GM18519 (cell line): Measurements from ENCODE around the gene ATOH8.
"Not testable (repeated sequence)": the region's sequence is repeated elsewhere in the genome, so short reads cannot be mapped to it uniquely, and the experiment has no call there.

Experiments used
- ATAC-seq: cut with Tn5 transposase; IDR thresholded peaks from one replicate; pipeline ENCODE4 v1.9.1; 2021; ENCODE audit warnings: mild to moderate bottlenecking, moderate library complexity; ENCODE audit not compliant: unreplicated experiment, low FRiP score

Gene ATOH8

DNA sequence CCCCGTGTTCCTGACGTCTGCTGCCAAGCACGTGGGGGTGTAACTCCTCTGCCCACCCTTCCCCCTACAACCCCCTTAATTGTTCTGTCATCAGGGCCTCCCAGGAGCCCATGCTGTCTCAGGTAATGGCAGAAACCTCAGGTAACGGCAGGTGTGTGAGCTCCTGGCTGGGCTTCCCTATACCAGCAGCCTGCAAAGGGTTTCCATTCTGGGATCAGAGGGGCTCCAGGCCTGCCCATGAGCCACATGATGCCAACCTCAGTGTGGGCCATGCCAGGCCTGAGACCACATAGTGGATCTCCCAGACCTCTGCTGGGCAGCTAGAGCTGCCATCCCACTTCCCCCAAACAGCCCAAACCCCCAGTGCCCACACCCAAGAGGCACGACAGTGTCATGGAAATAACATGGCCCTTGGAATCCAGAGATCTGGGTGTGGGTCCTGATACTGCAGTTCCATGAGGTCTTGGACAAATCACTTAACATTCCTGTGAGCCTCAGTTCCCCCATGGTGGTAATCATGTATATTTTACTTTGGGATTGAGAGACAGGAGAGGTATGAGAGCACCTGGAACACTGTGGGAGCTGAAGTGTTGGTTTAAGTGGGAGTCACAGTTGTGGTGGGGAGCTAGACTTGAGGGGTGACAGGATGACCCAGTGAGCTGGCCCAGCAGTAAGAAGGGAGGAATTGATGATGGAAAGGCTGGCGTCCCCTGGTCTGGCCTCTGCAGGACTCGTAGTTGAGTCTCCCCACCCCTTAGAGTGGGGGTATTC lies 59.6 kb downstream of the ATOH8 start:
- ATAC-seq, result no peak

GRCh38 chr2:85813982-85814801 lies 60.4 kb downstream of the ATOH8 start:
- ATAC-seq, result no peak

DNA sequence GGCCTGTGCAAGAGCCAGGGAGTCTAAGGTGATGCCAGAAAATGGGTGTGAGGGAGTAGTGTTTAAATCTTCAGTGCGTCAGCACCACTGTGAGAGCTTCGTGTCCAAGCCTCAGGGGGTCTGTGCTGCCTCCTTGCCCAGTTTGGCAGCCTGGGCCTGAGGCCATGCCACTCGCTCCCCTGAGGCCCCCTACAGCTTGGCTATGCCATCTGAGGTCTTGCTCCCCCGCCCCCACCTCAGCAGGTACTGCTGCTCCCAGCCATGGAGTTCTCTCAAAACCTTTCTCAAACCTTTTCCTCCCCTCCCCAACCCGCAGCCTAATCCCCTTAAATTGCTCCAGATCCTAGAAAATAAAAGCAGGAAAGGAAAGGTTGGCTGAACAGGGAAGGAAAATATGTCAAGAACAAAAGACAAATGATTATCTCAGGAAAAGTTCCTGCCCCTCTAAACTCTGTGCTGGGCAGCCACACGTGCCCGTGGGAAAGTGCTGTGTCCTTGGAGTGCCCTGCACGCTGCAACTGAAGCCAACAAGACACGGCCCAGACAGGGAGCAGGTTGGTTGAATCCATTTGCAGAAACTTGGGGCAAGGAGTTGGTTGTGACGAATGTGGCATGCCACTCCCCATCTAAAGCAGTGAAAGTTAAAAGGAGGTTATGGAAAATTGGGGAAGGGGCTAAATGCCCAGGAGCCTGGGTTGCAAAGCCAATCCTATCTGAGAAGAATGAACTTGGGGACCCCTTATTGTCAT lies 61.2 kb downstream of the ATOH8 start:
- ATAC-seq, result no peak

DNA sequence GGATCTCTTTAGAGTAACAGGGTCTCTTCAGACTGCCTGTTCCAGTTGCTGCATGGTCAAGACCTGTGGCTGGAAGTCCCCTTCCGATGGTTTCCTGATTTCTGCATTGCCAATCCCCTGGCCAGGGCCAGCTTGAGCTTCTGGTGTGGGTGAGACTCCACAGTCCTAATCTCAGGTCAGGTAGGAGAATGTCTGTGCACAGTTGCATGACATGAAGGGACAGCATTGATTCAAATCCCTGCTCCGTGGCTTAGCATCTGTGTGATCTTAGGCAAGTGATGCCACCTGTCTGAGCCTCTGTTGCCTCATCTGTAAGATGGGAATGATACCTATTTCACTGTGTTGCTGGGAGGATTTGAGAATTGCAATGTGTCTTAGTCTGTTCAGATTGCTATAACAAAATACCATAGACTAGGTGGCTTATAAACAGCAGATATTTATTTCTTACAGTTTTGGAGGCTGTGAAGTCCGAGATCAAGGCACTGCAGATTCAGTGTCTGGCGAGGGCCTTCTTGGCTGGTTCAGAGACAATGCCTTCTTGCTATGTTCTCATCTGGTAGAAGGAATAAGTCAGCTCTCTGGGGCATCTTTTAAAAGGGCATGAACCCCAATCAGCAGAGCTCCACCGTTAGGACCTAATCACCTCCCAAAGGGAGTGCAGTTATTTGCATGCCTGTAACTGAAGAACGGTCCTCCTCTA lies 66.2 kb downstream of the ATOH8 start:
- no peak for ATAC-seq

DNA sequence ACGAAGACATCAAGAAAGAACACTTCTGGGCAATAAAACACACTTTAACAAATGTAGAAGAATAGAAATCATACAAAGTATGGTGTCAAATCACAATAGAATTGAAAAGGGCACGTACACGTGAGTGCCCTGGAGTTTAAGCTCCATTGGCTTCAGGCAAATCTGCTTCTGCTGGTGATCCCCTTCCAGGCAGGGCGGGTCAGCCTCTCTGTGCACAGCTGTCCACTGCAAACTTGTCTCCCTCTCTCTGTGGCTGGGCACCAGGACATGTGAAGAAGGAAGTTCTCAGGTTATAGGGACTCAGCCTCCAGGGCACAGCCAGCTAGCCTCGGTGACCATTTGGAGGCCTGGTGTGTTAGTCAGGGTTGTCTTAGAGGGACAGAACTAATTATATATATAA lies 69.0 kb downstream of the ATOH8 start:
- ATAC-seq, result no peak

GRCh38 chr2:85823951-85824350 lies 70.2 kb downstream of the ATOH8 start:
- ATAC-seq, result no peak

DNA sequence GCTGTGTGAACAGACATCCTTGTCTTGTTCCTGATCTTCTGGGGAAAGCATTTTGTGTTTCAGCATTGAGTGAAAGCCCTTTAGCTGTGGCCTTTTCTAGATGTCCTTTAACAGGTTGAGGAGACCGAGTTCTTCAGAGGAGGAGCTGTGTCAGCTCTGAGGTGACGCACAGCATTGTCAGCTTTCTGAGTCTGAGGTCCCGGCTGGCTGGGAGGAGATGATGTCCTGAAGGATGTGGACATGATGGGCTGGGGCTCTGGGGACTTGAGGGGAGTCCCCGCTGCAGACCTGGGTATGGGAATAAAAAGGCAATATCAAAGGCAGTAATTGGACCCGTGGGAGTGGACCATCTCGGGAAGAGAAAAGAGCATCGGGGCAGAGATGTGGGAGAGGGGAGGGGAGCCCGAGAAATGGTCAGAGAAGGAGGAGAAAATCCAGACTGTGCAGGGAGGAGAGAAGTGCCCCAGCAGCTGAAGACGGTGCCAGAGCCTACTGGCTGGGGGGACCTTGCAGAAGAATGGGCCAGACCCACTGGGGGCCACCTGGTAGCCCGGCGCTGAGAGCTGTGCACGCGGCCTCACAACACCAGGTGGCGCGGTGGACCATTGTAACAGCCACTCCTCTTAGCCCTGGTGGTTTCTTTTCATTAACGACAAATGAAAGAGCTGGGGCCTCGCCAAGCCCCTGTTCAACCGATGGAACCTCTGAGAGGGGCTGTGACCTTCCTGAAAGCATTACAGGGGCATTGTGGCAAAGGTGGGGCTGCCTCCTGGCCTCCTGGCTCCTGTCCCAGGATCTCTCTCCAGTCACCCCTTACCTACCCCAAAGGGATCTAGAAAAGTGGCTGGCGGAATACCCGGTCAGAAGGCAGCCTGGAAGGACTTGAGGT lies 73.4 kb downstream of the ATOH8 start:
- no peak for ATAC-seq

- no peak for ATAC-seq
Measured at GRCh38 chr2:85827879-85828569, 74.2 kb downstream of the ATOH8 start.

DNA sequence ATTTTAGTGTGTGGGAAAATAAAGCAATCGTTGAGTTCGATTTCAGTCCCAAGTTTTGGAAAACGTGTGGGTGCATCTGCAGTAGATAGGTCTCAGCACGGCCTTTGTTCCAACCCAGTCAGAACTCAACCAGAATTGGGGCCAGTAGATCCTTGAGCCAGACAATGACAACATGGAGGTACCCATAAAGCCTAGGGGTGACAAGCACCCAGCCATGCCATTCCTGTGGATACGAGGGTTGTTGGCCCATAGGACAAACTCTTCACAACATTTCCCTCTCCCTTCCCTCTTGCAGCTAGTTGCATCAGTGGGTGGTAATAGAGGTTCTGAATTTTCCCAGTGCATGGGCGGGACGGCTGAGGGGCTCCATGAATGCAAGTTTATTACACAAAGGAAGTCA lies 74.9 kb downstream of the ATOH8 start:
- ATAC-seq, result no peak

- ATAC-seq, result not testable (repeated sequence)
Measured at GRCh38 chr2:85829394-85829793, 75.6 kb downstream of the ATOH8 start.

DNA sequence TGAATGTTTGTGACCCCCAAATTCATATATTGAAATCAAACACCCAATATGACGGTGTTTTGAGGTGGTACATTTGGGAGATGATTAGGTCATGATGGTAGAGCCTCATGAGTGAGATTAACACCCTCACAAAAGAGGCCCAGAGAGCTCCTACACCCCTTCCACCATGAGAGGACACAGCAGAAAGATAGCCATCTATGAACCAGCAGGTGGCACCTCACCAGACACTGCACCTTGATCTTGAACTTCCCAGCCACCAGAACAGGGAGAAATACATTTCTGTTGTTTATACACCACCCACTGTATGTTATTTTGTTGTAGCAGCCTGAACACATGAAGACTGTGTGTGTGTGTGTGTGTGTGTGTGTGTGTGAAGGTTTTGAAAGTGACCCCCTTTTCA lies 76.9 kb downstream of the ATOH8 start:
- ATAC-seq, result no peak

DNA sequence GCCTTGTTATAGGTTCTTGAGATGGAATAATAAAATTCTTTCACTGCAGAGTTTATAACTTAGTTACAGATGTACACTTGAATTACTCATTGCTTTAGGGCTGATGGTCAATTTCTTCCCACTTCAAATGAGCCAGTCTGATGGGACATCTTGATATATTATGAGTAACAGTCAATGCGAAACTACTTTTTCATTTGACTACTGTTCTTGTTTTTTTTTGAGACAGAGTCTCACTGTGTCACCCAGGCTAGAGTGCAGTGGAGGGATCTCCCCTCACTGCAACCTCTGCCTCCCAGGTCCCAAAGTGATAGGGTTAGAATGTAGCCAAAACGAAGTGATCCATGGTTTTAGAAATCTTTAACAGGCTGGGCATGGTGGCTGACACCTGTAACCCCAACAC lies 77.9 kb downstream of the ATOH8 start:
- ATAC-seq, result no peak

GRCh38 chr2:85834466-85834865 lies 80.7 kb downstream of the ATOH8 start:
- ATAC-seq, result no peak
